HepG2 (cell line): ENCODE results near the gene RPL41.

Source experiments
- FOXO4 ChIP-seq: sonication (generic); formaldehyde crosslinking; conservative IDR thresholded peaks from 2 replicates; pipeline ENCODE4 v1.8.1; 2023; ENCODE audit warnings: missing genetic modification reagents
- GABPA ChIP-seq, 2 experiments: IDR thresholded peaks; 2 replicates each; pipeline ENCODE4 v1.6.1; 2011 to 2016; ENCODE audit warnings: low read depth in 2 of 2, low read length in 1 of 2, missing biosample characterization in 1 of 2, missing genetic modification characterization in 1 of 2
- KLF6 ChIP-seq: IDR thresholded peaks from 2 replicates; pipeline ENCODE4 v1.8.0; 2016; ENCODE audit warnings: missing biosample characterization, missing genetic modification reagents
- PAF1 ChIP-seq: IDR thresholded peaks from 2 replicates; pipeline ENCODE4 v1.6.1; 2016; ENCODE audit warnings: missing genetic modification reagents, missing compliant biosample characterization
- REST ChIP-seq, 2 experiments: IDR thresholded peaks; 2 replicates each; pipeline ENCODE4 v1.6.1; 2011 to 2012; ENCODE audit warnings: low read length in 2 of 2, borderline replicate concordance in 1 of 2, low read depth in 1 of 2, mild to moderate bottlenecking in 1 of 2, moderate library complexity in 1 of 2

- TF ChIP-seq KLF6 (CRISPR knock-in tag) (no peak), GABPA (IDR thresholded peaks at IDR 0.05; ENCODE audit: low read depth, low read length) (no peak), GABPA (CRISPR knock-in tag; IDR thresholded peaks at IDR 0.05; ENCODE audit: low read depth) (peak; percentile 35; the same call in 1 of the 2 replicates), PAF1 (CRISPR knock-in tag) (peak; percentile 43), REST (IDR thresholded peaks at IDR 0.05; ENCODE audit: borderline replicate concordance in 1 of 2, low read depth in 1 of 2, low read length in 2 of 2) (peak in 1 of 2 experiments; percentile 43; a peak in 1 of 4 replicates), FOXO4 (peak; percentile 51; the same call in 1 of the 2 replicates)
These were observed 35.8 kb upstream of the RPL41 start for GRCh38 chr12:56080556-56081138.
